Measurements from ENCODE around the gene C17orf113. TPM values are rescaled to one million over a fixed set of nuclear protein-coding genes. Genes with fewer than 3 reads are reported as not detected.

C17orf113 gene
- total RNA-seq (2016; rRNA removed; fragmentation: Illumina TruSeq; extraction: Trizol): 0.83 and 1.1 TPM in 2 replicates
- 0.09 and 0.10 TPM in 2 replicates for total RNA-seq (2016; cell fraction: cytosol; rRNA removed; fragmentation: Illumina TruSeq; extraction: Trizol; ENCODE audit: low read depth)
- total RNA-seq (2016; cell fraction: insoluble cytoplasmic fraction; rRNA removed; fragmentation: Illumina TruSeq; extraction: Trizol): 0.67 and 0.91 TPM in 2 replicates
- total RNA-seq (2016; cell fraction: membrane; rRNA removed; fragmentation: Illumina TruSeq; extraction: Trizol): 0.28 and 0.34 TPM in 2 replicates
- 0.81 TPM in 2 replicates for total RNA-seq (2016; cell fraction: nucleus; rRNA removed; fragmentation: Illumina TruSeq; extraction: Trizol)
- 0.87 and 1.4 TPM in 2 replicates for polyA plus RNA-seq (2011; rRNA removed)
- 0.77 and 0.94 TPM in 2 replicates for polyA plus RNA-seq (2011; cell fraction: cytosol; rRNA removed)
- 1.7 and 2.6 TPM in 2 replicates for polyA plus RNA-seq (2011; cell fraction: nucleus; rRNA removed)
- polyA plus RNA-seq (2012): 0.81 and 0.91 TPM in 2 replicates
- polyA plus RNA-seq (2016; cell fraction: cytosol; fragmentation: Illumina TruSeq; extraction: Trizol; ENCODE audit: low read depth): 0.05 TPM in 1 of 2 replicates, not detected in the other
- polyA plus RNA-seq (2016; cell fraction: insoluble cytoplasmic fraction; fragmentation: Illumina TruSeq; extraction: Trizol; ENCODE audit: low read depth): 0.34 and 0.68 TPM in 2 replicates
- 0.08 and 0.13 TPM in 2 replicates for polyA plus RNA-seq (2016; cell fraction: membrane; fragmentation: Illumina TruSeq; extraction: Trizol; ENCODE audit: low read depth)
- 1.6 and 1.7 TPM in 2 replicates for polyA plus RNA-seq (2016; cell fraction: nucleus; fragmentation: Illumina TruSeq; extraction: Trizol; ENCODE audit: insufficient read depth, low read depth)
- 0.56 and 2.3 TPM in 2 replicates for polyA minus RNA-seq (2011; rRNA and poly(A)+ RNA removed; ENCODE audit: low replicate concordance)
- polyA minus RNA-seq (2011; cell fraction: cytosol; rRNA and poly(A)+ RNA removed): 0.79 and 0.89 TPM in 2 replicates
- polyA minus RNA-seq (2011; cell fraction: nucleus; rRNA and poly(A)+ RNA removed): 0.77 and 1.1 TPM in 2 replicates
- Bru-seq, nascent RNA: percentile 35 among the genes with signal in this experiment
- BruChase-seq, experiment 1, labeled RNA remaining after a 6-hour chase: percentile 47 among the genes with signal in this experiment
- BruChase-seq, experiment 2, labeled RNA remaining after a 2-hour chase: percentile 40 among the genes with signal in this experiment
- long read RNA-seq, experiment 1: 0 reads
- long read RNA-seq, experiment 2, partial matches to known transcripts: 0 of 1 reads
- long read RNA-seq, experiment 2, other reads (novel, unspliced or antisense): 1 of 1 reads

DNA sequence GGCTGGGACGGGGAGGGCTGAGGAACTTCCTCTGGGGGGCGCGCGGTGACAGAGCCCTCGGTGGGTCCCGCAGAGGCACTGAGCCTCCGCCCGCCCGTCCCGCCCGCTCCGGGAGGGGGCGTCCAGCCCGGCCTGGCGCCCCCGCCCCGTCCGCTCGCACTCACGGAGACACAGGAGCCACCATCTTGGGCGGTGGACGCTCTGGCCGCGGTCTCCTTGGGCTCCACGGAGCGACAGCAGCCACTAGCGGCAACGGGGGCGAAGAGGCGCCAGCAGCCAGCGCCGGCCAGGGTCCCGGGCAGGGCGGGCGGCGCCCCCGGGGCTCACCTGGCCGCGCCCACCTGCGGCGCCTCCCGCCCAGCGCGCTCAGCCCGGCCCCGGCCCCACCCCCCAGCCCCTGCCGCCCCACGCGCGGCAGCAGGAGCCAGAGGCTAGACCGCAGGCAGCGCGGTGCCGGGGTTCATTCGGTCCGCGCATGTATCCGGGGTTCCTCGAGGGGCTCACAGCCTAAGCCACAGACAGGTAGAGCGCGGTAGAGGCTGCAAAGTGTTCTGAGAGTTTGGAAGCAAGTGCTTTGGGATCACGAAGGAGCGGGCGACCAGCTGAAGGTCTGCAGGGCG is at the start of gene C17orf113:
Gene C17orf113 (minus strand): TSS at position 209 of the 620 bp plus-strand sequence. CDS start 7,225 bp downstream, outside the sequence.
- peak; percentile 51 for DNase-seq (ENCODE audit: low spot score)
- 4% methylated on average over 23 of the region's 65 CpGs for WGBS (ENCODE audit: low lambda C conversion rate)
- intact Hi-C loops (cut with micrococcal nuclease; ENCODE audit: unreplicated experiment) (no loop called here), in situ Hi-C loops (cut with HindIII; ENCODE audit: extremely low pct_ligation_motif_present, low pct_unique_long_range_greater_than_20kb) (no loop called here)
- Histone ChIP-seq H3K27ac (ENCODE audit: extremely low read length, insufficient read depth, low read length) (no peak within 1 kb of the TSS), H3K4me2 (ENCODE audit: low read depth, low read length) (peak within 1 kb of the TSS; percentile 98), H3K79me2 (ENCODE audit: insufficient read depth, low read length) (no peaks in the 10 kb centered on the region), H2AFZ (ENCODE audit: low read length) (peak within 1 kb of the TSS; percentile 91), H3K36me3 (replicated peaks in 1 of 2; ENCODE audit: control insufficient read depth in 1 of 2, insufficient read depth in 2 of 2, low read length in 2 of 2) (no peaks in the 10 kb centered on the region), H3K9ac (ENCODE audit: insufficient read depth, low read depth, low read length) (peak within 1 kb of the TSS; percentile 63), H3K4me3 (replicated peaks in 1 of 3; ENCODE audit: insufficient read depth in 1 of 3, low read depth in 2 of 3, low read length in 3 of 3) (peak within 1 kb of the TSS; percentile 64 to 88 (median 67)), H3K4me1 (ENCODE audit: insufficient read depth, low read length) (peaks cover 51% of the 10 kb centered on the region), H3K27me3 (ENCODE audit: control insufficient read depth in 1 of 2, insufficient read depth in 2 of 2, low read length in 2 of 2) (no peaks in the 10 kb centered on the region; a peak in 1 of 5 replicates), H4K20me1 (ENCODE audit: insufficient read depth, low read length) (no peaks in the 10 kb centered on the region), H3K9me3 (ENCODE audit: low read length) (no peaks in the 10 kb centered on the region)
- no TSS peak for BruUV-seq (replicated peaks)
- FAIRE-seq: no peak
- ChIA-PET POLR2A (interaction anchor here (0.7 to 1.4 kb wide), 6 partner anchors 19 to 92 kb away, joined by 3 to 8 read pairs (median 3); partner anchors contain the start of genes DNAJC7 and KAT2A), CTCF (ENCODE audit: low intra/inter-chr PET ratio, low total read pairs) (interaction anchor here (1.5 kb wide), 2 partner anchors 24 to 67 kb away, joined by 4 to 5 read pairs; no protein-coding TSS in a partner anchor)
- ATAC-seq: peak; percentile 86
- TF ChIP-seq, protein P1, sequence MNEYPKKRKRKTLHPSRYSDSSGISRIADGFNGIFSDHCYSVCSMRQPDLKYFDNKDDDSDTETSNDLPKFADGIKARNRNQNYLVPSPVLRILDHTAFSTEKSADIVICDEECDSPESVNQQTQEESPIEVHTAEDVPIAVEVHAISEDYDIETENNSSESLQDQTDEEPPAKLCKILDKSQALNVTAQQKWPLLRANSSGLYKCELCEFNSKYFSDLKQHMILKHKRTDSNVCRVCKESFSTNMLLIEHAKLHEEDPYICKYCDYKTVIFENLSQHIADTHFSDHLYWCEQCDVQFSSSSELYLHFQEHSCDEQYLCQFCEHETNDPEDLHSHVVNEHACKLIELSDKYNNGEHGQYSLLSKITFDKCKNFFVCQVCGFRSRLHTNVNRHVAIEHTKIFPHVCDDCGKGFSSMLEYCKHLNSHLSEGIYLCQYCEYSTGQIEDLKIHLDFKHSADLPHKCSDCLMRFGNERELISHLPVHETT (CRISPR knock-in tag; conservative IDR thresholded peaks at IDR 0.05): peak; percentile 63; the same call in 1 of the 2 replicates
- TF ChIP-seq RELA (CRISPR knock-in tag; IDR thresholded peaks at IDR 0.05) (0 out of 2 replicates have a peak, but pooled peaks have one; percentile 56), RXRB (CRISPR knock-in tag; IDR thresholded peaks at IDR 0.05; ENCODE audit: borderline replicate concordance) (0 out of 2 replicates have a peak, but pooled peaks have one; percentile 17), MYC (CRISPR knock-in tag; IDR thresholded peaks at IDR 0.05; ENCODE audit: borderline replicate concordance) (peak; percentile 59; the same call in 1 of the 2 replicates), DMAP1 (CRISPR knock-in tag; IDR thresholded peaks at IDR 0.05) (peak; percentile 50; the same call in 1 of the 2 replicates), GPN1 (CRISPR knock-in tag; IDR thresholded peaks at IDR 0.05; ENCODE audit: borderline replicate concordance) (no peak), SAP130 (CRISPR knock-in tag; IDR thresholded peaks at IDR 0.05; ENCODE audit: low read depth) (peak; percentile 32; the same call in 1 of the 2 replicates), ARNT2 (CRISPR knock-in tag; IDR thresholded peaks at IDR 0.05; ENCODE audit: low read depth) (peak; percentile 50; the same call in 1 of the 2 replicates), TBL1XR1 (IDR thresholded peaks at IDR 0.05; ENCODE audit: borderline replicate concordance, low read length, partially characterized antibody) (no peak), ZFP62 (CRISPR knock-in tag; IDR thresholded peaks at IDR 0.05) (no peak), GATAD1 (CRISPR knock-in tag; IDR thresholded peaks at IDR 0.05) (peak; percentile 77), LCORL (IDR thresholded peaks at IDR 0.05) (no peak), LCORL (CRISPR knock-in tag; IDR thresholded peaks at IDR 0.05) (0 out of 2 replicates have a peak, but pooled peaks have one; percentile 15)
- TF ChIP-seq, protein P2, sequence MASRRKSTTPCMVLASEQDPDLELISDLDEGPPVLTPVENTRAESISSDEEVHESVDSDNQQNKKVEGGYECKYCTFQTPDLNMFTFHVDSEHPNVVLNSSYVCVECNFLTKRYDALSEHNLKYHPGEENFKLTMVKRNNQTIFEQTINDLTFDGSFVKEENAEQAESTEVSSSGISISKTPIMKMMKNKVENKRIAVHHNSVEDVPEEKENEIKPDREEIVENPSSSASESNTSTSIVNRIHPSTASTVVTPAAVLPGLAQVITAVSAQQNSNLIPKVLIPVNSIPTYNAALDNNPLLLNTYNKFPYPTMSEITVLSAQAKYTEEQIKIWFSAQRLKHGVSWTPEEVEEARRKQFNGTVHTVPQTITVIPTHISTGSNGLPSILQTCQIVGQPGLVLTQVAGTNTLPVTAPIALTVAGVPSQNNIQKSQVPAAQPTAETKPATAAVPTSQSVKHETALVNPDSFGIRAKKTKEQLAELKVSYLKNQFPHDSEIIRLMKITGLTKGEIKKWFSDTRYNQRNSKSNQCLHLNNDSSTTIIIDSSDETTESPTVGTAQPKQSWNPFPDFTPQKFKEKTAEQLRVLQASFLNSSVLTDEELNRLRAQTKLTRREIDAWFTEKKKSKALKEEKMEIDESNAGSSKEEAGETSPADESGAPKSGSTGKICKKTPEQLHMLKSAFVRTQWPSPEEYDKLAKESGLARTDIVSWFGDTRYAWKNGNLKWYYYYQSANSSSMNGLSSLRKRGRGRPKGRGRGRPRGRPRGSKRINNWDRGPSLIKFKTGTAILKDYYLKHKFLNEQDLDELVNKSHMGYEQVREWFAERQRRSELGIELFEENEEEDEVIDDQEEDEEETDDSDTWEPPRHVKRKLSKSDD (CRISPR knock-in tag; IDR thresholded peaks at IDR 0.05; ENCODE audit: low read depth): 0 out of 2 replicates have a peak, but pooled peaks have one; percentile 51
- TF ChIP-seq, protein P3, sequence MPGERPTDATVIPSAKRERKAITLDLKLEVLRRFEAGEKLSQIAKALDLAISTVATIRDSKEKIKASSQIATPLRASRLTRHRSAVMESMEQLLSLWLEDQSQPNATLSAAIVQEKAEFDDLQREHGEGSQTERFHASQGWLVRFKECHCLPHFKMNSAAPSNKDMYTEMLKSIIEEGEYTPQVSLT (CRISPR knock-in tag; IDR thresholded peaks at IDR 0.05; ENCODE audit: borderline replicate concordance, low read depth): no peak

Measured in HepG2 (cell line).